C4-2B (cell line): ENCODE results near the gene CAPZA2.

ENCODE experiments used
- CTCF ChIP-seq: fragments of 450-650 bp; conservative IDR thresholded peaks from 2 replicates; pipeline ENCODE4 v1.5.1; 2017; ENCODE audit warnings: mild to moderate bottlenecking
- ZFX ChIP-seq: fragments of 450-650 bp; IDR thresholded peaks from 2 replicates; pipeline ENCODE4 v1.6.1; 2017

GRCh38 chr7:116955340-116955739, 93.0 kb downstream of the CAPZA2 start:
- TF ChIP-seq CTCF (no peak), ZFX (no peak)
